GM21367 (cell line): ENCODE data around the gene TRPV2.

ENCODE experiments used
- ATAC-seq: cut with Tn5 transposase; IDR thresholded peaks from one replicate; pipeline ENCODE4 v1.9.1; 2021; ENCODE audit not compliant: unreplicated experiment

TRPV2 gene

DNA sequence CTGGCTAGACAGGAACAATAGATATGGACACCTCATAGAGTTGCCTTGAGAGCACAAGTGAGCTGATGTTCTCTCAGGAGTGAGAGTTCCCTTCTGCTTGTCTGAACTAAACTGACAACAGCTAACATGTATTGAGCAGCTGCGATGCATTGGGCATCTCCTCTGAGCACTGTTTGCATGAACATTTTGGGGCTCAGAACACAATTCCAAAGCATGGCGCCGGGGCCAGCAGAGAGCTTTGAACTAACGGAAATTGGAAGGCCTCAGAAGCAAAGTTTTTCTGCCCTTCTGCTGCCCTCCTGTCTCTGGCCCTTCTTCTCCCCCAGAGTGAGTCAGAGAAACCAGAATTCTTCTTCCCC lies 38.1 kb downstream of the TRPV2 start:
- no peak for ATAC-seq

DNA sequence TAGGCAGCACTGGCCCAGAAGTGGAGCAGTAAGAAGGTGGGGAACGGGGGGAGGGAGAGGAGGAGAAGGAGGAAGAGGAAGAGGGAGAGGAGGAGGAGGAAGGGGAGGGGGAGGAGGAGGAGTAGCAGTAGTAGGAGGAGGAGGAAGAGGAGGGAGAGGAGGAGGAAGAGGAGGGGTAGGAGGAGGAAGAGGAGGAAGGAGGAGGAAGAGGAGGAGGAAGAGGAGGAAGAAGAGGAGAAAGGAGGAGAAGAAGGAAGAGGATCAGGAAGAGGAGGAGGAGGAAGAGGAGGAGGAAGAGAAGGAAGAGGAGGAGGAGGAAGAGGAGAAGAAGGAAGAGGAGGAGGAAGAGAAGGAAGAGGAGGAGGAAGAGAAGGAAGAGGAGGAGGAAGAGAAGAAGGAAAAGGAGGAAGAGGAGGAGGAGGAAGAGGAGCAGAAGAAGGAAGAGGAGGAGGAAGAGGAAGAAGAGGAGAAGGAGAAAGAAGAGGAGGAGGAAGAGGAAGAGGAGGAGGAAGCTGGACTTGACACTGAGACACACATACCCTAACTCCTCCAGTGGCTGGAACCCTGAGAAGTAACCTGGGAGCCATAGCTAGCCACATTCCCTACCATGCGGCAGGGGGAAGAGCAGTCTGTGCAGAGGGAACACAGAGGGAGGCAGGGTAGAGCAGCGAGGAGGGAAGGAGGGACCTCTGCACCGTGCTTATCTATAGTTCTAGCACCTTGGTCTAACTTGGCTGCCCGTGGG lies 40.8 kb downstream of the TRPV2 start:
- no peak for ATAC-seq

DNA sequence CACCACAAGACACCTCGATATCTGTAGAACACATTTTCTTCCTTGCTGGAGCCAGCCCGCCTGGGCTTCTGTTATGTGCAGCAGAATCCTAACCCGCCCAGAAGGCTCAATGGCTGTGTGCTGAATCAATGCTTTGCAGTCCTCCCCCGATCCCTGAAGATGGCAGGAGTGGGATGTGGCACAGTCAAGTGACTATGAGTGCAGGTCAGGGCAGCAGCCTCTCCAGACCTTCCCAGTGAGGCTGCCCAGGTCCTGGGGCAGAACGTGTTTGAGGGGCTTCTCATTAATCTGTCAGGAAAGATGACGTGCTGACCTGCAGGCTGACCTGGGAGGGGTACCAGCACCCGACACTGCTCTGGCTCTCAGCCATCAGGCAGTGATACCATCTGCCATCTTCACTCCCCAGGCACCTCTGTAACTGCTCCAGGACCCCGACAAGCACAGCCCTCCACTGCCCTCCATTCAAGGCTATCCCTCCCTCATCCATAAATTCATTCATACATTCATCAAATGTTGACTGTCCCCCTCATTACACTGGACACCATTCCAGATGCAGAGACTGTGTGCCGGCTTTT lies 41.5 kb downstream of the TRPV2 start:
- no peak for ATAC-seq

DNA sequence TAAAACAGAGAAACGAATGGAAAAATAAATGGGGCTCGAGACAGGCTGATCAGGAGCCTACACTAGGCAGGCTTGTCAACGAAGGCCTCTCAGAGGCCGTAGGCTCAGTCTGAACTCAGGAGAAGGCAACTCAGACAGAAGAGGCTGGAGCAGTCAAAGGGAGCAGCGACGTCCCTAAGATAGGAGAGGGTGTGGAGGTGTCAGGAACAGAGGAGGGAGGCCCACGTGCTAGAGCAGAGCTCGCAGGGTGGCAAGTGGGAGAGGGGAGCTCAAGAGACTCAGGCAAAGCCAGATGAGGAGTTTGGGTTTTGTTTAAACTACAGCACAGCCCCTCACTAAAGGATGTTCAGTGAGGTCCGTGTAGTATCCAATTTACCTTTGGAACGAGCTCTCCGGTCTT lies 43.9 kb downstream of the TRPV2 start:
- ATAC-seq: no peak

DNA sequence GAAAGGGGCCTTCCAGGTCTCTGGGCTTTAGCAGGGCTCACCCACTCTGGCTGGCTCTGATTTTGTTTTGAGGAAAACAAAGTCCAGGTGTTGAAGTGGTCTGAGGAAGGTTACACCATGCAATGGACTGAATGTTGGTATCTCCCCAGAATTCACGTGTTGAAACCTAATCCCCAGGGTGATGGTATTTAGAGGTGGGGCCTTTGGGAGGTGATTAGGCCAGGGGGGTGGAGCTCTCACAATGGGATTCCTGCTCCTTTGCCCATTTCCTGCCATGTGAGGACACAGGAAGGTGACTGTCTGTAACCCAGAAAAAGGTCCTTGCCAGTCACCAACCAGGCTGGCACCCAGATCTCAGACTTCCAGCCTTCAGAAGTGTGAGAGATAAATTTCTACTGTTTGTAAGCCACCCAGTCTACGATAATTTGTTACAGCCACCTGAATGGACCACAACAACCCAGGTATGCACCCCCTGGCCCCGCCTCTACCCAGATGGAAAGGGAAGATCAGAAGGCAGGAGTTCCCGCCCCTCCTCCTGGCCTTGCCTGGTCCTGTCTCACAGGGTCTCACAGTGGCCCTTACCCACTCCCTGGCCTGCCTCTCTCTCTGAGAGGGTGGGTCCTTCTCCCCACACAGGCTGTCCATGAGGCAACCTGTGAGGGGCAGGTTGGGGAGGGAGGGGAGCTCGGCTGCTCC lies 44.6 kb downstream of the TRPV2 start:
- no peak for ATAC-seq

DNA sequence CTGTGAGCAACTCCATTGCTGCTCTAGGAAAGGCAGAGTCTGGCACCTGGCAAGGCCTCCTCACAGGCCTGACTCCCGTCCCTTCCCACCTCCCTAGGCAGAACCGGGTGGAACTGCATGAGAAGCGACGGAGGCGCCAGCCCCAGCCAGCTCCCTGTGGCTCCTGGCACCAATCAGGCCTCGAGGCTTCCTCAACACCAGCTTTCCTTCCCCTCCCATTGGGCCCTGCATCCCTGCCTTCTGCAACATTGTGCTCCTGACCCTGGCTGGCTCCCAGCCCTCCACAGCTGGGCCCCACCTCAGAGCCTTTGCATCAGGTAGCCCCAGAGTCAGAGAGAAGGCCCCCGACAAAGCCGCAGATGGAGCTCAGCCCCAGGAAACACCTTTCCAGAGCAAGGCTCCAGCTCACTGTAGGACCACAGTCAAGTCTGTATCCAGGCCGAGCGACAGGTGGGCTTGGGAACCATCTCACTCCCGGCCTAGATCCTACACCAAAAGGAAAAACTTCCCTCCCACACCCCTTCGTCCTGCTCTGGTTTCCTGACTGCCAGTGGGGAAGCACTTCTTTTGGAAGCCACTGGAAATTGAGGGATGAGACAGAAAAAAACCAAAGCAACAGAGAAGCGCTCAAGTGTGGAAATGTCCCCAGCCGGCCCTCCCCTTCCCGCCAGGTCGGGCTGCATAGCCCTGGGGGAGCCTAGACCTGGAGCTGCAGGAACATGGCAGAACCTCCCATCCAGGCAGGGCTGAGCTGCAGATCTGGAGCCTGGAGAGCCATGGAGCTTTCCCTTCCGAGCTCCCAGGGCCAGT lies 45.6 kb downstream of the TRPV2 start:
- no peak for ATAC-seq

DNA sequence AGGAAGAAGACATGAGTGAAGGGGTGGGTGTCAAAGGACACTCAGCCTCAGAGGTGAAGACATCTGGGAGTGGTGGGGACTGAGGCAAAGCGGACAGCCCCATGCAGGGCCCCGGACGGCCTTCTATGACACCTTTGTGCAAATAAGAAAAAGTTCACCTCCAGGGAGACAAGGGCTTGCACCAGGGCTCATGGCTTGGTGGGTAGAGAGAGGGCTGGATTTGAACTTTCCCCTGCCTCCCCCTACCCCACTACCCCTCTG lies 46.2 kb downstream of the TRPV2 start:
- no peak for ATAC-seq

DNA sequence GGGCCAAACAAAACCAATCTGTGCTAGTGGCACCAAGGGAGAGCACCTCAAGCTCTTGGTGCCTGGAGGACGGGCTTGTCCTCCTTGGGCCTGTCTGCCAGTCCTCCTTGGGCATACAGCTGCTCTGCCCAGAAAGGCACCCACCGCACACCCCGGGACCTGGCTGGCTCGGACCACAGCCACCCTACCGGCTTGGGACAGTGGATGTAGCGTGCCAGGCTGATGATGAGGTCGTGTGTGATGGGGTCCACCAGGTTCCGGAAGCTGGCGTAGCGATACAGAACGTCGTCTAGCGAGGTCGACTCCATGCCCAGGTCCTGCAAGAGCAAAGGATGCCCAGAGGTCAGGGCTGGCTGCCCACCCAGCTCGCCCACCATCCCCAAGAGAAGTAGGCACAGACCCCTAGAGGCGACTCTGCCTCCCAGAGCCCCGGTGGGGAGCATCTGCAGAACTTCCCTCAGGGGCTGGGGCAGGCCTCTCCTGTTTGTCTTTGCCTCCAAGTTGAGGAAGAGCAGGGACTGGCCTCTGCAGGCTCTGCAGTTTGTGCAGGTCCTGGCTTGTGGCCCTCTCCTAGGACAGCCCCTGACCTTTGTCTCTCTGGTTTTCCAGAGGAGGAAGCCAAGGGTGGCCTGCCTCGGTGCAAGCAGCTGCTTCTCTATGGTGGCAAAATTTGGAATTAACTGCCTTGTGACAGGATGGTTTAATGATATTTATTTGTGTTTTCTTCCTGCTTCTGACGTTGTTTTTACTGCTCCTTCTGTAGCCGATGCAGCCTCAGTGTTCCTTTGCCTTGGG lies 46.9 kb downstream of the TRPV2 start:
- no peak for ATAC-seq

DNA sequence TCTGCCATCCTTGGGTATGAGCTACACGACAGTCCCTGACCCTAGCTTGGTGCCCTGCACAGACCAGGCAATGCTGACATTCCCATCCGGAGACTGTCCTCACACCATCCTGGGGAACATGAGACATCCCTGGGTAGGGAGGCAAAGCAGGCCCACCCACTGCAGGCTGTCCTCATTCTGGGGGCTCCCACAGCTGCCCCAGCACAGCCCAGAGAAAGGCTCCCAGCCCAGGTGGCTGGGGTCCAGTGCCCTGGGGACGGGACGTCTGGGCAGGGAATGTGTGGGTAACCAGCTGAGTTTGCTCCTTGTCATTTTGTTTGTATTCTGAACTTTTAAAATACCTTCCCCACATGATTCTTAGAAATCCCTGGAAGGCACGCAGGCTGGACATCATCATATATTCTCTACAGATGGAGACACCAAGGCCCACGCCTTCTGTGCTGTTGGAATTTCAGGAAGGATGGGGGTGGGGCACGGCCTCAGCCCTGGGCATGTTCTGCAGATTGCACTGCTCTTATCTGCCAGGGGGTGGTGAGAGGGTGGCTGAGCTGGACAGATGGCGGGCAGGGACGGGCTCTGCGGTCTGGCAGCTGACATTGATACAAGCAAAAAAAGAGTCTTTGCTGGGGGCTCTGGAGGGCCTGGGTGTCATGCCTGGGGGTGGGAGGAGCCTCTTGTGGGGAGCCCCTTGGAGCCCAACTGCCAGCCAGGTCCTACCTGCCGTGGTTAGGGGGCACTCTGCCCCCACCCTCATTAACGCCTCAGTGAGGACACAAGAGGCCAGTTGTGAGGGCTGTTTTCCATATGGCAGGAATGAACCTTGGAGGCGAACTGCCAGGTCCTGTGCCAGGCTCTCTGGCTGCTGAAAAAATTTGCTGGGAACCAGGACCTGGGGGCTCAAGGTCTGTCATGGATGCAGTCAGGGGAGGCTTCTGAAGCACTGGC lies 48.3 kb downstream of the TRPV2 start:
- ATAC-seq: no peak

DNA sequence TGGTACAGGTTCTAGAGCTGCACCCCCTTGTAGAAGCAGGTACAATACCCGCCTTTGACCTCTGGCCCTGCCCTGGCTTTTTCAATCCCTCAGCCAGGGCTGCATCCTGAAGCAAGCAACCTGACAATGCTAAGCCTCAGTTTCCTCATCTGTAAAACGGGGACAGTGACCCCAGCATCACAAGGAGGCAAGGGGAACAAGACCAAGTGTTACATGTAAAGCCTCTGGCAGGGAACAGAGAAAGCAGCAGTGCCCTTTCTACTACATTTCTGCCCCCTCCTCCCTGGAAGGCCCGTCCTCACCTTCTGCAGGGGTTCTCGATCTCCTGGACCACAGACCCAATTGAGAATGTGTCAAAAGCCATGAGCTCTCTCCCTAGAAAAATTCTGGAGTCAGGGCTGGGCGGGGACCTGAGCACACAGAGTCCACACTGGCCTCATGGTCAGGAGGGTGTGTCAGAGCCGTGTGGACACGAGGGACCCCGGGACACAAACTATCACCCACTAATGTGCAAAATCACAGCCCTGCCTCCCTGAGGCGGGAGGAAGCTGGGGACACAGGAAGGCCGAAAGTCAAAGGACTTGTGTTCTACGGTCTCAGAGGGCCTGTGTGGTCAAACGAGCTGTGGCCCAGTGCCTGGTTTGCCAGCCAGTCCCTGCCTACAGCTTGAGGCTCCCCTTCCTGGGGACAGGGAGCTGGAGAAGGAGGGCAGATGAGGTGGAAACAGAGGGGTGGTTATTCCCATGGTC lies 49.1 kb downstream of the TRPV2 start:
- ATAC-seq: no peak

DNA sequence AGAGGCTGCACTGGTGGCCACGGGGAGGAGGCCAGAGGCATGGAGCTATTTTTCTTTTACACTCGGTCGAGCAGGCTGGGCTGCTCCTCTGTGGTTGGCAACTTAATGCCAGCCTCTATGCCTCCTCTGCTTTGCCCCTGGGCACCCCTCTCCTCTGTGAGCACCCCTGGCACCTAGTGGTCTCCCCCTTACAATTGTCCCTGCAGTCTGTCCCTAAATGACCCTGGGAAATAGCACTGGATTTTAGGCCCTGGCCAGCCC lies 49.6 kb downstream of the TRPV2 start:
- ATAC-seq: no peak

DNA sequence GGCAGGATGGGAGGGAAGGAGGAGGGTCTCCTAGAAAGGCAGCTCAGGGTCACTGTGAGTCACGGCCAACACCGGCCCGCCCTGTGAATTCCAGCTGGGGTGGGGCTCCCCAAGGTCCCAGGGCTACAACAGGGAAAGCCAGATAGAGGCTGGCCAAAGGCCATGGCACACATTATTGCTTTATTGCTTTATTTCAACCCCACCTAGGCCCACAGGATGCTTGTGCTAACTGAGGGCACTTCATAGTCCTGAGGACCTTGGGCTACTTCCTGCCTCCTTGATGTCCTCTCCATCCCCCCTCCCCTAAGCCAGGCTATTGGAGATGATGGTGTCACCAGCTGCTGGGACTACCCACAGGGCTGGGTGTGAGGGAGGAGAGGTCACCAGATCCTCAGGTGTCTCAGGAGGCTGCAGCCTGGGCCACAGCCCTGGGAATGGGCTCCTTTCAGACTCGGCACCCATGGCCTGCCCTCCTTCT lies 50.5 kb downstream of the TRPV2 start:
- ATAC-seq: no peak

DNA sequence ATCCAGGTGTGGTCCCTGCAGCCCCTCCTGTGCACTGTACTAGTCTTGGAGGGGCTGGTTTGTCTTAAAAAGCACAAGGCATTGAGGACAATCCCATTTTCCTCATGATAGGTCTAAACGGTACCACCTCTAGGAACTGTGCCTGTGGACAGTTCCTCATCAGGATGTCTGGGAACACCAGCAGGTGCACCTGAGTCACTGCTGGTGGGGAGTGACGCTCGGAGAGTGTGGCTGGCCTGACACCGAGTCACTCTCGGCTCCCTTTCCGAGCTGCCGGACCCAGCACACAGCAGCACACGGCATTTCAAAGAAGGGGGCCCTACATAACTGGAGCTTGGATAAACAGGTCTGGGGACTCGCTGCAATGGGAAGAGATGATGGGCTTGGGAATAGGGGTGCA lies 51.0 kb downstream of the TRPV2 start:
- no peak for ATAC-seq

DNA sequence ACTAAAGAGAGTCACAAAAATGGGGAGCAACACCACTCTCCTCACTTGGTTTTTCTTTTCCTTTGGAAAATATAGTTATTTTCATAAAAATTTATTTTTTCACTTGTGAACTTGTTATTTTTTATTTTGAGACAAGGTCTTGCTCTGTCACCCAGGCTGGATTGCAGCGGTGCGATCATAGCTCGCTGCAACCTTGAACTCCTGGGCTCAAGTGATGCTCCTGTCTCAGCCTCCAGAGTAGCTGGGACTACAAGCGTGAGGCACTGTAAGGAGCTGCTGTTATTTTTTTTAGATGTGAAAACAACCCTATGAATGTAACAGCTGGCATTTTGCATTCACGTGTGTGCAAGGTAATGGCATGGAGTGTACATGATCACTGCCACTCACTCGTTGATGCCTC lies 51.7 kb downstream of the TRPV2 start:
- no peak for ATAC-seq

DNA sequence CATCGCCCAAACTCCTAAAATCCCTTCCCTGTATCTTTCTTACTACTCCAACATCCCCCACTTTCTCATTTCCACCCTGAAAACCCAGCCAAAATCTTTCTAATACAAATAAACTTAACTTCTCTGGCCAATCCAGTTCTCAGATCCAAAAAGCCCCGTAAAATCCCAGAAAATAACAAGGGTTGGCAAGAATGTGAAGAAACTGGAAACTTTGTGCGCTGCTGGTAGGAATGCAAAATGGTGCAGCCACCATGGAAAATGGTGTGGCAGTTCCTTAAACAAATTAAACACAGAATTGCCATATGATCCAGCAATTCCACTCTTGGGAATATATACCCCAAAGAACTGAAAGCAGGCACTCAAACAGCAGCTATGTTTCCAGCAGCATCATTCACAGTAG lies 52.5 kb downstream of the TRPV2 start:
- ATAC-seq: no peak

DNA sequence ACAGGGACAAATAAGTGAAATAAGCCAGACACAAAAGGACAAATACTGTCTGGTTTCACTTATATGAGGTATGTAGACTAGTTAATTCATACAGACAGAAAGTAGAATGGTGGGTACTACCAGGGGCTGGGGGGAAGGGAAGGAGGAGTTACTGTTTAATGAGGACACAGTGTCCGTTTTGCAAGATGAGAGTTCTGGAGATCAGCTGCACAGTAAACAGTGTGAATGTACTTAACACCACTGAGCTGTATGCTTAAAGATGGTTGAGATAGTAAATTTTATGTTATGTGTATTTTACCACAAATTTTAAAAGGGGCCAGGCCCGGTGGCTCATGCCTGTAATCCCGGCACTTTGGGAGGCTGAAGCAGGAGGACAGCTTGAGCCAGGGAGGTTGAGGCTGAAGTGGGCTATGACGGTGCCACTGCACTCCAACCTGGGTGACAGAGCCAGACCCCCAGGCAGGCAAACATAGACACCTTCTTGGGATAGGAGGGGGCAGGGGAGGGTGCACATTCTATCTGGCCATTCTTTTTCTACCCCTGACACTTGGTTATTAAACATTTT lies 53.1 kb downstream of the TRPV2 start:
- no peak for ATAC-seq

DNA sequence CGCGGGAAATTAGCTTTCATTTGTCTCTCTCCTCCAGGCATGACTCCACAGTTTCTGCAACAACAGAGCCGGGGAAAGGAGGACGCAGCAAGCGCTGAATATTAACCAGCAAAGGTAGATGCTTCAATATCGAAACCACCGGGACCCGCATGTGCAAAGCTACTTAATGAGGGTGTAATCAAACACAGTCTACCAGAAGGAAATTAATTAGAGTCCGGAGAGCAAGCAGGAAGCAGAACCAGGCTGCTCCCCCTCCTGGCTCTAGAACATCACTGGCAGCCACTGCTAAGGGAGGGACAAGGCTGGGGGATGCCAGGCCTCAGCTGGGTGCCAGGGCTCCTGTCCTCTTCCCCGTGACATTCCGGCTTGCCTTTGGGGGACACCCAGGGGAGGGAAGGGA lies 54.9 kb downstream of the TRPV2 start:
- ATAC-seq: no peak

DNA sequence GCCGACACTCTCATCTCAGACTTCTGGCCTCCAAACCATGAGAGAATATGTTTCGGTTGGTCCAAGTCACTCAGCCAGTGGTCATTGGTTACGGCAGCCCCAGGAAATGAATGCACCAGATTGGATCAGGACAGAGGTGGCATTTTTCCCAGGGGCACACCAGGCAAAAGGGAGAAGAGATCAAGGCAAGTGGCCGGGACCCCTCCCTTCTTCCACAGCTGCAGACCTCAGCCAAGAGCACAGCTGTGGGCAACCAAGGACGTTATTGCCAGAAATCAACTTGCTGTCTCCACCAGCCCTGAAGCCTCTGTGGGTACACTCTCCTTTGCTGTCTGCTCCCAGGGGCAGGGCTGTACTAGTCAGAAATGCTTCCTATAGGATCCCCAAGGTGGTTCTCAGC lies 55.9 kb downstream of the TRPV2 start:
- ATAC-seq: no peak

DNA sequence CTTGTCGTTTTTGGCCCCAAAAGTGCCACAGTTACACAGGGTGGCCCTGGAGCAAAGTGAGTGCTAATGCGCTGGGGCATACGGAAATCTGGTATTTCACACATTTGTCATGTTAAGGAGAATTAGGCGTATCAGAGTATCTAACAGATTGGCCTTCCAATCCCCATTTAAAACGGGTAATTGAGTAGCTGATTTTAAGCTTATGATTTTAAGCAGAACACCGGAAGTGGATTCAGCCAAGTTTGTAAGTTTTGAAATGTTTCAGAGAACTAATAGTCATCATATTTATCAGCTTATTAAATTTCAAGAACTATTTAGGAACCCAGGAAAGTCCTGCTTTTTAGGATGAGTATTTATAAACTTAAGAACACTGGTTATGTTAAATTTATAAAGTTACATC lies 57.2 kb downstream of the TRPV2 start:
- ATAC-seq: no peak
